Activated gamma-delta T cell treated with Interleukin-2 at 50 U/mL for 16 hours (primary cell): ENCODE results near the gene SLC2A9.
"Not testable (repeated sequence)": the region's sequence is repeated elsewhere in the genome, so short reads cannot be mapped to it uniquely, and the experiment has no call there.

Experiments
- DNase-seq: peaks from one replicate; pipeline ENCODE4 v3.0.0-alpha.2; 2020

SLC2A9 gene

GRCh38 chr4:9994246-9994847 is 26.9 kb downstream of the SLC2A9 start:
- no peak for DNase-seq

DNA sequence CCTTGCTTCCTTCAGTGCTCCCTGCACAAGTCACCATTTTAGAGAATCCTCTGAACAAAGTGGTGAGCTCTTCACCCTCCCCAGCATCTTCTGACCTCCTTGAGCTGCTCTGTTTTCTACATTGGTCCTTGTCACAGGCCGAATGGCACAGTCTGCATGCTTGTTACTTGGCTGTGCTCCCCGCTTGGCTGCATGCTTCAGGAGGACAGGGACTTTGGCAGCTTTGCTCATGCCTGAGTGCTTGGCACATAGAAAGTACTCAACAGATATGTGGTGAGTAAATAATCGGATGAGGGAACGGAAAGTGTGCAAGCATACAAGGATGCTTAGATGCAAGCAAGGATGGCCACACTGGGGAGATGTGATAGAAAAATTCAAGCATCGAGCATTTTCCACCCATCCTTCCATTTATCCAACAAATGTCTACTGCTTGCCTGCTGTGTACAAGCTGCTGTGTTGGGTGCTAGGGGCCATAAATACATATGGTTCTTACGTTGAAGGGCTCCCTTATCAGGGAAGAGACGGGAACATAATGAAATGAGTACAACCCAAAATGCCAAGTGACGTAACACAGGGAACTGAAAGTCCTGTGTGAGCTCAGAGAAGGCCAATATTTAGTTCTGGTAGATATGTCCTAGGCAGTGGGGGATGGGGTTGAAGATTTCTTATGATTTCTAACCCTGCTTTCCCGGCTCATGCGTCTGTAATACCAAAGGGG is 31.2 kb downstream of the SLC2A9 start:
- DNase-seq: no peak

- no peak for DNase-seq
These were observed 32.4 kb downstream of the SLC2A9 start for GRCh38 chr4:9988933-9989332.

DNA sequence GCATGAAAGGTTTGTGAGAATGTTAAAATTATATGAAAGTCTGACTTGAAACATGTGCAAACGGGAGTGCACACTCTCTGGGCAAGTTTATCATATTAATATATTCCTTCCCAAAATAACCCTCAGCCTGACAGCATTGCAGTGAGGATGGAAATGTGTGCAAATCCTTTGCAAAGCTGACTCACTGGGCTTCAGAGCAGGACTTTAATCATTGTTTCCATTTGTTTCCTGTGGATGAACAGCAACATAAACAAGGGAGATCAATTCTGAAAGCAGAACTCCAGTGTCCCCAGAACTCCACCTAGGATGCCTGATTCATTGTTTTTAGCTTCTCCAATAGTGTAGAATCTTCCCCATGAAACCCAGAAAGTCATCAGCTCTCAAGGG is 32.9 kb downstream of the SLC2A9 start:
- DNase-seq: no peak

DNA sequence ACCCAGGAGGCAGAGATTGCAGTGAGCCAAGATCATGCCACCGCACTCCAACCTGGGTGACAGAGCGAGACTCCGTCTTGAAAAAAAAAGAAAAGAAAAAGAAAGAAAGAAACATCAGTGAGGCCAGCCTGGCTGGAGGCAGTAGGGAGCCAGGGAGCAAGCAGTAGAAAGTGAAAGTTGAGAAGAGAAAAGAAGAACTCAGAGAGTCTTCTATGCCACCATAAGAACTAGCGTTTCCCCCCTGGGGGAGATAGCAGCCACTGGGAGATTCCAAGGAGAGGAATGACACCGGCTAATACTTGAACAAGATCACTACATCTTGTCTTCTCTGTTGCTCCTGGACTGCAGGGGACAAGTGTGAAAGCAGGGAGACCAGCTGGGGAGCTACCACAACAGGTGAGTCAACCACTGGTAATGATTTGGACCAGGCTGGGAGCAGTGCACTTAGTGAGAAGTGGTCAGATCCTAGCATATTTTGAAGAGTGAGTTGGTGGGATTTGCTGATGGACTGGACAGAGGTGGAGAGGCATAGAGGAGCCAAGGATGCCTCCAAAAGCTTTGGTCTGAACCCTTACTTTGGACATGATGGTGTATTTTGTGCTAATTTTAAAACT is 33.4 kb downstream of the SLC2A9 start:
- DNase-seq: no peak

DNA sequence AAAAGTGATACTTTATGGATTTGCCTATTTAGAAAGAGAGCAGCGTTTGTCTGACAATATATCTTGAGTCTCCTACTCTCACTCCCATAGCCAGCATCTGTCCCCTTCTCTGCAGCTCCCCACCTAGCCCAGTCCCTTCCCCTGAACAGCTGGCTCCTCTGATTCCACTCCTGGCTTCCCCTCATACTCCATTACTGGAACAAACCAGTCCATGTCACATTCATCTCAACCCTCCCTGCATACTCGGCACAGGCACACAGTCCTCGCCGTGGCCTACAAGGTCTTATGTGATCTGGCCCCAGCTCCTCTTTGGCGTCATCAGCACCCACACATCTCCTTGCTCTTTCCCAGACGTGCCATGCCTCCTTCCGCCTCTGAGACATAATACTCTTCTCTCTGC is 36.7 kb downstream of the SLC2A9 start:
- no peak for DNase-seq

DNA sequence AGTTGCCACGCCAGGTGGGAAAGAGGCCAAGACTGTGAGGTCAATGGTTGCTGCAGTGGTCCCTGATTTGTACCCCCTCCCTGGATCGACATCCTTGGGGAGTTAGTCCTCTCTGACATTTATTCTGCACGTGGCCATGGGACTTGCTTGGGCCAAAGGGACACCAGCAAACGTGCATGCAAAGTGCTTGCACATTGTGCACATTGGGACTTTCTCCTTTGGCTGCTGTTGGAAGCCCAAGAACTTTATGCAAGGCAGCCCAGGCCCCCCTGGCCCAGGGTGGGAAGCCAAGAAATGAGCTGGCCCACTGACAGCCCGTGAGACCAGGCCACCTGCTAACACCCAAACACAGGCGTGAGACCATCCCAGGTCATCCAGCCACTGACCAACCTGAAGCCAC is 38.1 kb downstream of the SLC2A9 start:
- no peak for DNase-seq

DNA sequence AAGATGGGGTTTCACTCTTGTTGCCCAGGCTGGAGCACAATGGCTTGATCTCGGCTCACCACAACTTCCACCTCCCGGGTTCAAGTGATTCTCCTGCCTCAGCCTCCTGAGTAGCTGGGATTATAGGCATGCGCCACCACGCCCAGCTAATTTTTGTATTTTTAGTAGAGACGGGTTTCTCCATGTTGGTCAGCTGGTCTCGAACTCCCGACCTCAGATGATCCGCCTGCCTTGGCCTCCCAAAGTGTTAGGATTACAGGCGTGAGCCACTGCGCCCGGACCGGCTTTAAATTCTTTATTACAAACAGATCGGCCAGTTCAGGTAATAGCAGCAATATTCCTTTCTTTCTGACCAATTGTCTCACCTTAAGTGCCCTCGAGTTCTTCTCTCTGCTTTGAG is 39.4 kb downstream of the SLC2A9 start:
- not testable (repeated sequence) for DNase-seq

- DNase-seq: no peak
These were observed 40.4 kb downstream of the SLC2A9 start for GRCh38 chr4:9980898-9981297.

DNA sequence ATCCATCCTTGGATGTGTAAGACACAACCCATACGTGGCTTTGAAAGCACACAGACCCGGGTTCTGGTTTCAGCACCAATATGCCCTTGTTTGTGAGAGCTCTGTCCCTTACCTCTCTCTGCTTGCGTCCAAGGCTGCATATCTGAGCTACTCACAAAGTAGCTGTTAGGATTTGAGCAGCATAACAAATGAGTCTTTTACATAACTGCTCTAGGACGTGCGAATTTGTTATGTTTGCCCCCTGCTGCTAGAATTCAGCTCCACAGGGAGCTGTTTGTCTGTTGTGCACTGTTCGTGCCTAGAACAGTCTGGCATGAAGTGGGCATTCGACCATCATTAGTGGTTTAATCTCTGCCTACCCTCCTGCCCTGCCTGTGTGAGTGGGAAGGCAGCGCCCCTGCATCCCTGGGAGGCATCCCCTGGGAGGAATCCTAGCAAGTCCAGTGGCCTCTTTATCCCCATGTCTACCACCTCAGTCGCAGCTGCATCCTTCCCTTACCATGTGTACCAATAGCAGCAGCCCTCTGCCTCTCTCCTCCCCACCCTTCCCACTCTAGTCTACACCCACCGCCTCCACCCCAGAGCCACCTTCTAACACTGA is 42.1 kb downstream of the SLC2A9 start:
- DNase-seq: no peak

DNA sequence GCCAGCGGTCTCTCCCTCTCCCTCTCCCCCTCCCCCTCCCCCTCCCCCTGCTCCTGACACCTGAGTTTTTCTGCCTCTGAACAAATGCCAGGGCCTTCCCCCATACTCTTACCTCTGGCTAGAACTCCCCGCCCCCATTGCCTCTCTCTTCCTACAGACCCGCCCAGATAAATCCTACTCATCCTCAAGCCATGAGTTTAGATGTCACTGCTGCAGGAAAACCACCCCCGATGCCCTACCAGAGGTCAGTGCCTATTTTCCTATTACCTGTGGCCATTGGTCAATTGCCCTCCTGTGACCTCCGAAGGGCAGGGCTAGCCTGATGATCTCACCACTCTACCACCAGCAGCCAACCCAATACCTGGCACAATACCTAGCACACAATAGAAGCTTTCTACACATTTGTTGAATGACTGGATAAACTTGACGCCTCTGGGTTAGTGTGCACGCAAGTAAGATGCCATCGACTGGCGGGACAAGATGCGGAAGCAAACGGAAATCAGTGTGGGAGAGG is 43.7 kb downstream of the SLC2A9 start:
- no peak for DNase-seq

- DNase-seq: no peak
These were observed 44.5 kb downstream of the SLC2A9 start for GRCh38 chr4:9976781-9977180.

DNA sequence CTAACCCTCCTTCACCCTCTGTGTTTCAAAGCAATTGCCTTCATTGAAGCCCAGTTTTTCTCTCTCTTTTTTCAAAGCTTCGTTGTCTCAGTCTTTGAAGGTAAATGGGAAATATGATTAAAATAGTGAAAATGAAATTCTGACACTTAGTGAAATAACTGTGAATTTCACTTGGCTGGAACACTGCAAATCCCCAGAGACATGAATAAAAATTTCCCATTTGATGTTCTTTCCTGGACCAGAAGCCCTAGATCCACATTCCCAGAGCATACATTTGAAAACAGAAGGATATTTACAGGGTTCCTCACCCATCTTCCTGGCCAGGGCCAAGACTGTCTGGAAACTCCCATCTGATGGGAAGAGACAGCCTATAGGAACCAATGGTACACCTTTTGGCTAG is 45.0 kb downstream of the SLC2A9 start:
- no peak for DNase-seq

DNA sequence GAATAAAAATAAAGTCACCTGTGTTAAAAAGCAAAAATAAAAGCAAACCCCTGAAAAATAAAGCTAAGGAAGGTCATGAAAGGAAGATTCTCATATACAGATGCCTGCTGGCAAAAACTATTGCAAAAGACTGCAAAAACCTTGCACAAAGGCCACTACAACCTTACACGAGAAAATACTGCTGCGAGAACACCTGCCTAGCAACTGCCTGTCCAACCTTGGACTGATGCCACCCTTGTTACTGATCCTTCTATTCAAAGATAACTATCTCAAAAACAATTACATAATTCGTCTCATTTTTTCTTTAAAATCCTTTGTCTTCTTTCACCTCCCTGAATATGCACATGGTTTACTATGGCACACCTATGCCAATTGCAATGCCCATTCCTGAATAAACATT is 49.6 kb downstream of the SLC2A9 start:
- DNase-seq: no peak

DNA sequence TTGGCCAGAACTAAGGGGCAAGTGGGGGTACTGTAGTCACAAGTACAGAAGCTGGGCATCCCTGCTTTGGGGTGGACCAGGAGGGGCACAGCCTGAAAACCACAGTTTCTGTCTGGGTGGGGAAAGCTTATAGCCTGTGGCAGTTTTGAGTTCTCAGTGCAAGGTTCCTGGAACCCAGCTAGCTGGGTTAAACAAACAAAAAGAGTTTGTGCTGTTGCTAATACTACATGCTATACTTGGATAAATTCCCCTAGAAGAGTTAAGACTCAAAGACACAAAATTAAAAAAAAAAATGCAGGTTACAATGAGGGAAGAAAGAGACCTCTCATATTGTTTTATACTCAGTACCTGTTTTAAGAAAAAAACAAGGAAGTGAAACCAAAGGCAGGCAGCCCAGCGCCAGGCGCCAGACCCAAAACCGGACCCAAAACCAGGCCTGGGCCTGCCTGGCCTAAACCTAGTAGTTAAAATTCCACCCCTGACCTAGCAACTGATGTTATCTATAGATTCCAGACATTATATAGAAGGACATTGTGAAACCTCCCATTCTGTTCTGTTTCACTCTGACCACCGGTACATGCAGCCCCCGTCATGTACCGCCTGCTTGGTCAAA is 50.8 kb downstream of the SLC2A9 start:
- no peak for DNase-seq

- no peak for DNase-seq
These were observed 51.5 kb downstream of the SLC2A9 start for GRCh38 chr4:9969526-9970398.

- no peak for DNase-seq
These were observed 52.8 kb downstream of the SLC2A9 start for GRCh38 chr4:9968472-9968871.

DNA sequence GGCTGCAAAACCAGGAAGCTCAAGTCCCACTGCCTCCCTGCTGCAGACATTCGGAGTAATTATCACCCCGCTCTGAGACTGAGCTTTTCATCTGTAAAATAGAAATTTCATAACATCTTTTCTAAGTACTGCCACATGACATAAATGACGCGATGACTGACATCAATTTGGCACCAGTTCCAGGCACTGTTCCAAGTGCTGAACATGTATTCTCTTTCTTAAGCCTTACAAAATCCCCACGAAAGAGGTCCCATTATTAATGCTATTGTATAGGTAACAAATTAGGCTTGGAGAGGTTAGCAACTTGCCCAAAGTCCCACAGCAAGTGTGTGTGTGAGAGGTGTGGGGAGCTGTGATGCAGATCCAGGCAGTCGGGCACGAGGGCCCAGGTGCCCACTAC is 56.4 kb downstream of the SLC2A9 start:
- DNase-seq: no peak

DNA sequence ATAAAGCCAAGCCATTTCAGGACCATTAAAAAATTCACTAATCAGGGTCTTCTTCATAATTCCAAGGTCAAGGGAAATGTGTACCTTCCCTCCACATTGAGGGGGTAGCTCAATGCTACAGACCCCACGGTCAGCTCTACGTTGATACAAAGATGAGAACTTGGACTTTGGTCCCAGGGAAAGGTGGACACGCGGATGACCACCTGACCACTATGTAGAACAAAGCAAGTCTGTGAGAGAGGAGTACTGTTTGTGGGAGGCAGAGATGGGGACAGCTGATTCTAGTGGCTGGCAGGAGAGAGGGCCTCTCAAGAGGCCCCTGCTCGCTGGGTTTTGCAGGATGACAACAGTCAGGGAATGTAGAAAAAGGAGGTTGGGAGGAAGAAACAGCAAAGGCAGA is 58.0 kb downstream of the SLC2A9 start:
- no peak for DNase-seq

GRCh38 chr4:9962611-9963314 is 58.5 kb downstream of the SLC2A9 start:
- no peak for DNase-seq

GRCh38 chr4:9954468-9954867 is 66.8 kb downstream of the SLC2A9 start:
- no peak for DNase-seq

DNA sequence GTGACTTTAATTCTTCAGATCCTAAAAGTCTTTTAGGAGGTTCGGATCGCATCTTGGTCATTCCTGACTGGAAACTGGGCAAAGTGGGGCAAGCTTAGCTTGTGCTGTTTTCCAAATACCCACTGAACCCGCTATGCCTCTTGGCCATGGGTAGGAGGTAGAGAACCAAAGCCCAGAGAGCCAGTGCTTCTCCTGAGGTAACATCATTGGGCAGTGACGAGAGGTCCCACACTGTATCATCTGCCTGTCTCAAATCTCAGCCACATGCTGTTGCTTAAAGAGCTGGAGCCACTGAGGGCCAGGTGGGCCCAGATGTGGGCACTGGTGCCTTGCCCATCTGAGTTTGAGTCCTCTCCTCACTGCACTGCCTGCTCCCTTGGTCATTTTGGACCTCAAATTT is 68.2 kb downstream of the SLC2A9 start:
- DNase-seq: no peak
